GM12878 (cell line): Measurements from ENCODE around the gene LPCAT2. TPM values are rescaled to one million over a fixed set of nuclear protein-coding genes. Genes with fewer than 3 reads are reported as not detected.

Experiments
- ATAC-seq: fragments of 200-7000 bp; cut with Tn5 transposase; 3 replicates; pipeline ENCODE4 v1.9.1; 2020; ENCODE audit warnings: mild to moderate bottlenecking, moderate library complexity
- BruUV-seq: library from RNA; stranded (reverse); fragments of 400-500 nt; replicated peaks from 2 replicates; lab custom pipeline; 2021; lab: Mats Ljungman, UMichigan
- CTCF ChIA-PET: fragments of 300-600 bp; sonication (Branson Sonifier 250); formaldehyde crosslinking; extraction: SDS; loops from one replicate; lab custom pipeline; 2021; ENCODE audit warnings: inconsistent platforms; lab: Yijun Ruan, JAX
- POLR2A ChIA-PET: fragments of 350-600 bp; formaldehyde crosslinking; extraction: SDS; loops from one replicate; lab custom pipeline; 2021; ENCODE audit warnings: inconsistent platforms; lab: Charles Lee
- RAD21 ChIA-PET: fragments of 300-600 bp; sonication (Branson Sonifier 250); formaldehyde crosslinking; loops from one replicate; lab custom pipeline; 2023; ENCODE audit warnings: antibody characterized with exemption; ENCODE audit not compliant: unreplicated experiment; lab: Charles Lee
- SMC1A ChIA-PET: fragments of 300-600 bp; sonication (Branson Sonifier 250); formaldehyde crosslinking; loops from one replicate; lab custom pipeline; 2023; ENCODE audit not compliant: unreplicated experiment, uncharacterized antibody; lab: Charles Lee
- DNase-seq: peaks from one replicate; pipeline ENCODE4 v3.0.0-alpha.2; 2011; ENCODE audit warnings: low read depth, low spot score
- FAIRE-seq: peaks from 3 replicates; lab custom pipeline; 2011; peaks lifted over from hg19 to GRCh38; lab: Jason Lieb, UNC
- H2AFZ ChIP-seq: 2 replicates; pipeline ENCODE4 v1.6.0; 2011; ENCODE audit warnings: low read depth, low read length, control low read depth; ENCODE audit not compliant: control insufficient read depth
- H3K27ac ChIP-seq: 2 replicates; pipeline ENCODE4 v1.5.1; 2011; ENCODE audit warnings: control low read depth; ENCODE audit not compliant: control insufficient read depth, insufficient read depth
- H3K27me3 ChIP-seq, 2 experiments: replicated peaks in 1 of 2; 2 replicates each; pipeline versions ENCODE4 v1.6.0 to v1.6.1; 2011; ENCODE audit warnings: low read length in 1 of 2; ENCODE audit not compliant: control insufficient read depth in 2 of 2, insufficient read depth in 2 of 2
- H3K36me3 ChIP-seq, 2 experiments: 2 replicates each; pipeline ENCODE4 v1.5.1; 2011; ENCODE audit warnings: low read length in 1 of 2; ENCODE audit not compliant: control insufficient read depth in 2 of 2, insufficient read depth in 2 of 2
- H3K4me1 ChIP-seq: 2 replicates; pipeline ENCODE4 v1.6.1; 2011; ENCODE audit warnings: mild to moderate bottlenecking, low read length, moderate library complexity, mixed read lengths; ENCODE audit not compliant: control insufficient read depth, insufficient read depth
- H3K4me2 ChIP-seq: 2 replicates; pipeline ENCODE4 v1.6.0; 2011; ENCODE audit warnings: control low read depth; ENCODE audit not compliant: control insufficient read depth, insufficient read depth
- H3K4me3 ChIP-seq: fragments of 200-600 bp; sonication (generic); 2 replicates; pipeline ENCODE4 v1.5.1; 2016
- H3K79me2 ChIP-seq: 2 replicates; pipeline ENCODE4 v1.6.0; 2011; ENCODE audit warnings: low read length; ENCODE audit not compliant: control insufficient read depth, insufficient read depth
- H3K9ac ChIP-seq: 2 replicates; pipeline ENCODE4 v1.8.0; 2011; ENCODE audit warnings: low read length, control low read depth, mixed read lengths; ENCODE audit not compliant: control insufficient read depth, insufficient read depth
- H3K9me3 ChIP-seq: replicated peaks from 3 replicates; pipeline ENCODE4 v1.5.1; 2011; ENCODE audit warnings: mild to moderate bottlenecking, low read length; ENCODE audit not compliant: control insufficient read depth, insufficient read depth
- H4K20me1 ChIP-seq: 2 replicates; pipeline ENCODE4 v1.6.0; 2011; ENCODE audit not compliant: control insufficient read depth, insufficient read depth
- ETV6 ChIP-seq, 2 experiments: fragments of 450-650 bp in 1 of 2; IDR thresholded peaks in 1 of 2; conservative IDR thresholded peaks in 1 of 2; 2 replicates each; pipeline ENCODE4 v1.6.1; 2014; ENCODE audit warnings: antibody characterized with exemption in 1 of 2, borderline replicate concordance in 1 of 2, low read depth in 1 of 2, mild to moderate bottlenecking in 1 of 2, moderate library complexity in 1 of 2
- EZH2 ChIP-seq: IDR thresholded peaks from 2 replicates; pipeline ENCODE4 v1.6.1; 2012; ENCODE audit warnings: low read depth, mild to moderate bottlenecking, control low read depth, inconsistent platforms, low read length, borderline replicate concordance; ENCODE audit not compliant: control insufficient read depth
- FOS ChIP-seq: IDR thresholded peaks from 3 replicates; pipeline ENCODE4 v1.6.1; 2011; ENCODE audit warnings: borderline replicate concordance; ENCODE audit not compliant: insufficient read length; ENCODE audit errors: extremely low read depth
- HCFC1 ChIP-seq: fragments of 150-350 bp; IDR thresholded peaks from 2 replicates; pipeline ENCODE4 v1.6.1; 2014; ENCODE audit warnings: low read length
- IKZF1 ChIP-seq: fragments of 450-650 bp; conservative IDR thresholded peaks from 2 replicates; pipeline ENCODE4 v1.6.1; 2017; ENCODE audit warnings: antibody characterized with exemption, mild to moderate bottlenecking
- JUND ChIP-seq: IDR thresholded peaks from 2 replicates; pipeline ENCODE4 v1.6.1; 2012; ENCODE audit warnings: low read depth, mild to moderate bottlenecking, low read length, improper control_type of control experiment, moderate library complexity
- KLF5 ChIP-seq: fragments of 450-650 bp; IDR thresholded peaks from 2 replicates; pipeline ENCODE4 v1.6.1; 2014; ENCODE audit warnings: mild to moderate bottlenecking; ENCODE audit not compliant: partially characterized antibody
- NBN ChIP-seq: fragments of 450-650 bp; IDR thresholded peaks from 2 replicates; pipeline ENCODE4 v1.6.1; 2016
- POLR2A ChIP-seq: IDR thresholded peaks from 2 replicates; pipeline ENCODE4 v1.6.1; 2011; ENCODE audit warnings: low read depth, mild to moderate bottlenecking, low read length
- RAD51 ChIP-seq: fragments of 450-650 bp; IDR thresholded peaks from 2 replicates; pipeline ENCODE4 v1.6.1; 2016; ENCODE audit warnings: moderate library complexity, mild to moderate bottlenecking, inconsistent platforms
- TCF12 ChIP-seq: IDR thresholded peaks from 2 replicates; pipeline ENCODE4 v1.6.1; 2011; ENCODE audit warnings: low read depth, mild to moderate bottlenecking, low read length
- TCF3 ChIP-seq: IDR thresholded peaks from 2 replicates; pipeline ENCODE4 v1.6.1; 2012; ENCODE audit warnings: low read depth, mild to moderate bottlenecking, low read length, borderline replicate concordance; ENCODE audit not compliant: insufficient read depth
- USF1 ChIP-seq: IDR thresholded peaks from 2 replicates; pipeline ENCODE4 v1.6.1; 2011; ENCODE audit warnings: borderline replicate concordance, low read depth, mild to moderate bottlenecking, moderate library complexity, mixed read lengths, low read length; ENCODE audit not compliant: insufficient read depth; ENCODE audit errors: extremely low read length
- YY1 ChIP-seq: IDR thresholded peaks from 2 replicates; pipeline ENCODE4 v1.6.1; 2011; ENCODE audit warnings: low read depth, mild to moderate bottlenecking, low read length
- ZBED1 ChIP-seq: IDR thresholded peaks from 2 replicates; pipeline ENCODE4 v1.6.1; 2016; ENCODE audit warnings: borderline replicate concordance
- ZNF592 ChIP-seq: fragments of 450-650 bp; IDR thresholded peaks from 2 replicates; pipeline ENCODE4 v1.6.1; 2017; ENCODE audit warnings: mild to moderate bottlenecking, moderate library complexity
- ZSCAN29 ChIP-seq: fragments of 450-650 bp; IDR thresholded peaks from 2 replicates; pipeline ENCODE4 v1.6.1; 2017; ENCODE audit warnings: mild to moderate bottlenecking, moderate library complexity
- WGBS: methylation state at CpG from one replicate; pipeline ENCODE4 v1.1.6; 2016; ENCODE audit warnings: low lambda C conversion rate; ENCODE audit not compliant: insufficient replicate concordance, insufficient coverage; ENCODE audit errors: missing lambda C conversion rate; 5-methylcytosine and 5-hydroxymethylcytosine counted together
- in situ Hi-C: fragments of 300-500 bp; cut with MboI; formaldehyde crosslinking; loops from 9 replicates; pipeline ENCODE4 v1.14.3; 2018; ENCODE audit warnings: mixed read lengths
- intact Hi-C: fragments of 100-400 bp; cut with micrococcal nuclease; formaldehyde crosslinking; loops from one replicate; pipeline ENCODE4 v1.14.2; 2022; ENCODE audit not compliant: unreplicated experiment
- polyA plus RNA-seq, 11 experiments: library from polyadenylated mRNA; depleted of rRNA in 4 of 11; unstranded in 6 of 11; stranded (reverse) in 5 of 11; fragments of >200 nt; fragmentation: Nextera tagmentation in 4 of 11; fragmentation: Illumina TruSeq in 1 of 11; extraction: Ambion mirVana in 4 of 11; extraction: Trizol in 1 of 11; gene quantifications; 1 replicate in 1 of 11; 2 replicates in 10 of 11; pipeline versions ENCODE4 v1.2.1 to v1.2.3, GENCODE V29; 2011 to 2016; ENCODE audit warnings: inconsistent platforms in 2 of 11, missing spikeins in 2 of 11, low read depth in 1 of 11
- total RNA-seq, 4 experiments: library from RNA; depleted of rRNA in 3 of 4; stranded (reverse); fragments of >200 nt in 3 of 4; fragmentation: Illumina TruSeq in 1 of 4; extraction: Trizol in 1 of 4; gene quantifications; 2 replicates each; pipeline versions ENCODE4 v1.2.1 to v1.2.3, GENCODE V29; 2013 to 2021

LPCAT2 gene
- total and polyA plus RNA-seq, 10 of the 15 experiments (the other 5 are each of a cell fraction or from before 2014, with no cell fraction given), result 0.01 TPM; not detected in 9

- peak; percentile 97 for FAIRE-seq
- no peaks in the 10 kb centered on the region for H4K20me1 ChIP-seq
- RAD21 ChIA-PET, result interaction anchor here (0.6 to 2.5 kb wide), 15 partner anchors 9 to 1919 kb away, joined by 3 to 33 read pairs (median 4); no protein-coding TSS in a partner anchor
- intact Hi-C loops (loop anchor here (1.0 to 10.0 kb wide), 5 partner anchors 78 to 1910 kb away; no protein-coding TSS in a partner anchor), in situ Hi-C loops (loop anchor here (5.0 to 10.0 kb wide), 3 partner anchors 237 to 850 kb away; no protein-coding TSS in a partner anchor)
- no peak overlapping the region for H3K27ac ChIP-seq
- no peaks in the 10 kb centered on the region for H3K36me3 ChIP-seq
- CTCF ChIA-PET, result interaction anchor here (0.6 to 3.6 kb wide), 52 partner anchors 9 to 1915 kb away, joined by 3 to 104 read pairs (median 4); no protein-coding TSS in a partner anchor
- no peaks in the 10 kb centered on the region for H3K79me2 ChIP-seq
- BruUV-seq, result no TSS peak
- no peaks in the 10 kb centered on the region for H3K9me3 ChIP-seq
- H3K9ac ChIP-seq, result no peak overlapping the region
- peak; percentile 13 for DNase-seq
- no peaks in the 10 kb centered on the region for H3K4me1 ChIP-seq
- peak; percentile 98 for ATAC-seq
- no peak overlapping the region for H3K4me2 ChIP-seq
- H3K27me3 ChIP-seq, result no peaks in the 10 kb centered on the region; a peak in 1 of 4 replicates
- SMC1A ChIA-PET, result interaction anchor here (0.7 to 3.2 kb wide), 27 partner anchors 8 to 1915 kb away, joined by 3 to 28 read pairs (median 4); no protein-coding TSS in a partner anchor
- H3K4me3 ChIP-seq, result no peak overlapping the region
- WGBS, result 19% methylated on average over 19 of the region's 19 CpGs
- POLR2A ChIA-PET, result no interaction called here
- H2AFZ ChIP-seq, result no peak overlapping the region
- TF ChIP-seq HCFC1 (no peak; the same call in 1 of the 2 replicates), ZBED1 (no peak), POLR2A (no peak), JUND (no peak), EZH2 (no peak), NBN (no peak), TCF12 (no peak), FOS (no peak), KLF5 (peak; percentile 49), RAD51 (no peak), TCF3 (no peak), ZNF592 (0 out of 2 replicates have a peak, but pooled peaks have one; percentile 29), ZSCAN29 (no peak), IKZF1 (no peak), YY1 (peak; percentile 69; the same call in 1 of the 2 replicates), USF1 (no peak), ETV6 (conservative IDR thresholded peaks at IDR 0.05 in 1 of 2, IDR thresholded peaks at IDR 0.05 in 1 of 2; ENCODE audit: borderline replicate concordance in 1 of 2, low read depth in 1 of 2) (no peak)
Observed at GRCh38 chr16:55465077-55465896, 43.6 kb upstream of the LPCAT2 start.
